CD4-positive, alpha-beta memory T cell (primary cell): Measurements from ENCODE around the gene VEPH1. TPM values are rescaled to one million over a fixed set of nuclear protein-coding genes. Genes with fewer than 3 reads are reported as not detected.
A peak's percentile ranks its signal among the peaks of the same experiment; 100 is the strongest.
"Not testable (repeated sequence)": the region's sequence is repeated elsewhere in the genome, so short reads cannot be mapped to it uniquely, and the experiment has no call there.

Experiments used
- CTCF ChIA-PET: fragments of 350-600 bp; sonication (Branson Sonifier 250); formaldehyde crosslinking; loops from one replicate; lab custom pipeline; 2021; ENCODE audit warnings: inconsistent platforms; ENCODE audit not compliant: partially characterized antibody; lab: Charles Lee
- POLR2A ChIA-PET: fragments of 350-600 bp; sonication (Branson Sonifier 250); formaldehyde crosslinking; loops from one replicate; lab custom pipeline; 2021; ENCODE audit not compliant: partially characterized antibody; lab: Charles Lee
- DNase-seq, 5 donors: peaks; one replicate each; pipeline versions ENCODE4 v3.0.0 to v3.0.0-alpha.2; 2020 to 2022; ENCODE audit warnings: mixed read lengths in 1 of 5
- H3K27ac ChIP-seq: one replicate; pipeline ENCODE4 v1.7.0; 2013; ENCODE audit warnings: low read depth, low read length
- H3K27me3 ChIP-seq: 2 replicates; pipeline ENCODE4 v1.7.0; 2013; ENCODE audit warnings: mild to moderate bottlenecking, low read length, moderate library complexity; ENCODE audit not compliant: insufficient read depth
- H3K36me3 ChIP-seq: 2 replicates; pipeline ENCODE4 v1.7.0; 2013; ENCODE audit warnings: mild to moderate bottlenecking, low read length, moderate library complexity; ENCODE audit not compliant: insufficient read depth
- H3K4me1 ChIP-seq: 2 replicates; pipeline ENCODE4 v1.7.0; 2013; ENCODE audit warnings: mild to moderate bottlenecking, low read length, moderate library complexity; ENCODE audit not compliant: insufficient read depth
- H3K4me3 ChIP-seq, 2 donors: one replicate each; pipeline ENCODE4 v1.7.0; 2013; ENCODE audit warnings: low read length in 2 of 2, mild to moderate bottlenecking in 1 of 2
- H3K9me3 ChIP-seq, 2 donors: one replicate each; pipeline ENCODE4 v1.7.0; 2013; ENCODE audit warnings: low read length in 2 of 2, control low read depth in 1 of 2; ENCODE audit not compliant: control insufficient read depth in 1 of 2
- H3K27ac Mint-ChIP-seq, 7 donors: one replicate each; pipeline ENCODE4 v1.8.0; 2020 to 2021; ENCODE audit warnings: mixed read lengths in 7 of 7, mild to moderate bottlenecking in 6 of 7, inconsistent platforms in 3 of 7, moderate library complexity in 3 of 7
- H3K27me3 Mint-ChIP-seq, 2 donors: one replicate each; pipeline ENCODE4 v1.8.0; 2020 to 2021; ENCODE audit warnings: mixed read lengths in 2 of 2
- H3K36me3 Mint-ChIP-seq, 2 donors: one replicate each; pipeline ENCODE4 v1.8.0; 2020 to 2021; ENCODE audit warnings: mixed read lengths in 2 of 2, inconsistent platforms in 1 of 2, mild to moderate bottlenecking in 1 of 2
- H3K4me1 Mint-ChIP-seq, 4 donors: one replicate each; pipeline ENCODE4 v1.8.0; 2020 to 2021; ENCODE audit warnings: mixed read lengths in 4 of 4, mild to moderate bottlenecking in 1 of 4
- H3K4me3 Mint-ChIP-seq, 8 donors: one replicate each; pipeline ENCODE4 v1.8.0; 2020 to 2021; ENCODE audit warnings: mixed read lengths in 8 of 8, mild to moderate bottlenecking in 7 of 8, moderate library complexity in 6 of 8, inconsistent platforms in 3 of 8
- H3K9me3 Mint-ChIP-seq, 8 donors: one replicate each; pipeline ENCODE4 v1.8.0; 2020 to 2021; ENCODE audit warnings: mixed read lengths in 8 of 8, mild to moderate bottlenecking in 5 of 8, inconsistent platforms in 3 of 8, moderate library complexity in 1 of 8
- intact Hi-C: fragments of 100-400 bp; cut with micrococcal nuclease; formaldehyde crosslinking; loops from one replicate; pipeline ENCODE4 v1.15.1; 2023
- polyA plus RNA-seq, 2 donors: library from polyadenylated mRNA; unstranded; fragments of 300-500 nt; fragmentation: Illumina TruSeq; gene quantifications; one replicate each; pipeline ENCODE4 v1.2.3, GENCODE V29; 2021
- total RNA-seq, 2 experiments: library from RNA; stranded (reverse); gene quantifications; one replicate each; pipeline ENCODE4 v1.2.3, GENCODE V29; 2021

VEPH1 gene
- total and polyA plus RNA-seq, 4 experiments from 2014 or later: not detected

GRCh38 chr3:157333551-157333991 lies 169.6 kb downstream of the VEPH1 start:
- CTCF ChIA-PET: no interaction called here
- no peak overlapping the region for H3K4me3 ChIP-seq
- H3K36me3 ChIP-seq: no peaks in the 10 kb centered on the region
- intact Hi-C loops: no loop called here
- POLR2A ChIA-PET: no interaction called here
- H3K4me1 Mint-ChIP-seq: peaks cover 0 to 4% (median 2%) of the 10 kb centered on the region in 4 donors
- H3K27me3 ChIP-seq: no peaks in the 10 kb centered on the region
- H3K4me1 ChIP-seq: no peaks in the 10 kb centered on the region
- no peak for DNase-seq
- no peaks in the 10 kb centered on the region for H3K9me3 Mint-ChIP-seq
- H3K27ac Mint-ChIP-seq: no peak overlapping the region
- no peaks in the 10 kb centered on the region for H3K9me3 ChIP-seq
- H3K27me3 Mint-ChIP-seq: no peaks in the 10 kb centered on the region
- H3K27ac ChIP-seq: no peak overlapping the region
- H3K4me3 Mint-ChIP-seq: no peak overlapping the region
- H3K36me3 Mint-ChIP-seq: no peaks in the 10 kb centered on the region

GRCh38 chr3:157330206-157330605 lies 173.0 kb downstream of the VEPH1 start:
- DNase-seq: no peak
- Histone ChIP-seq H3K36me3 (no peaks in the 10 kb centered on the region), H3K4me3 (no peak overlapping the region), H3K27ac (no peak overlapping the region), H3K9me3 (no peaks in the 10 kb centered on the region), H3K4me1 (no peaks in the 10 kb centered on the region), H3K27me3 (no peaks in the 10 kb centered on the region)
- ChIA-PET POLR2A (no interaction called here), CTCF (no interaction called here)
- intact Hi-C loops: no loop called here
- Mint-ChIP-seq H3K36me3 (no peaks in the 10 kb centered on the region), H3K4me3 (peak overlapping the region in 1 of 8 donors; percentile 50), H3K27me3 (no peaks in the 10 kb centered on the region), H3K27ac (no peak overlapping the region), H3K4me1 (peaks cover 0 to 4% (median 2%) of the 10 kb centered on the region in 4 donors), H3K9me3 (peaks cover 0 to 2% (median 0%) of the 10 kb centered on the region in 8 donors)

GRCh38 chr3:157329551-157329950 lies 173.7 kb downstream of the VEPH1 start:
- peaks cover 0 to 3% (median 0%) of the 10 kb centered on the region in 8 donors for H3K9me3 Mint-ChIP-seq
- H3K27ac Mint-ChIP-seq: no peak overlapping the region
- Histone ChIP-seq H3K27ac (no peak overlapping the region), H3K27me3 (no peaks in the 10 kb centered on the region), H3K36me3 (no peaks in the 10 kb centered on the region), H3K4me3 (no peak overlapping the region), H3K4me1 (no peaks in the 10 kb centered on the region), H3K9me3 (no peaks in the 10 kb centered on the region)
- no peaks in the 10 kb centered on the region for H3K36me3 Mint-ChIP-seq
- peak overlapping the region in 3 of 8 donors; percentile 15 to 50 (median 41) for H3K4me3 Mint-ChIP-seq
- POLR2A ChIA-PET: no interaction called here
- H3K4me1 Mint-ChIP-seq: peaks cover 0 to 4% (median 2%) of the 10 kb centered on the region in 4 donors
- intact Hi-C loops: no loop called here
- H3K27me3 Mint-ChIP-seq: no peaks in the 10 kb centered on the region
- CTCF ChIA-PET: no interaction called here
- DNase-seq: no peak

- peaks cover 0 to 3% (median 0%) of the 10 kb centered on the region in 8 donors for H3K9me3 Mint-ChIP-seq
- no peak overlapping the region for H3K4me3 Mint-ChIP-seq
Measured at GRCh38 chr3:157327837-157328236, 175.4 kb downstream of the VEPH1 start.

GRCh38 chr3:157327018-157327417 lies 176.2 kb downstream of the VEPH1 start:
- Histone ChIP-seq H3K36me3 (no peaks in the 10 kb centered on the region), H3K4me1 (no peaks in the 10 kb centered on the region), H3K9me3 (no peaks in the 10 kb centered on the region), H3K27ac (no peak overlapping the region), H3K4me3 (no peak overlapping the region), H3K27me3 (no peaks in the 10 kb centered on the region)
- DNase-seq: no peak
- peaks cover 0 to 4% (median 2%) of the 10 kb centered on the region in 4 donors for H3K4me1 Mint-ChIP-seq
- H3K27ac Mint-ChIP-seq: no peak overlapping the region
- peaks cover 0 to 3% (median 0%) of the 10 kb centered on the region in 8 donors for H3K9me3 Mint-ChIP-seq
- no peaks in the 10 kb centered on the region for H3K36me3 Mint-ChIP-seq
- ChIA-PET CTCF (no interaction called here), POLR2A (no interaction called here)
- intact Hi-C loops: no loop called here
- peaks cover 0 to under 1% of the 10 kb centered on the region in 2 donors for H3K27me3 Mint-ChIP-seq
- no peak overlapping the region for H3K4me3 Mint-ChIP-seq

More at GRCh38 chr3:157327837-157328236, 175.4 kb downstream of the VEPH1 start:
- Histone ChIP-seq H3K9me3 (no peaks in the 10 kb centered on the region), H3K4me1 (no peaks in the 10 kb centered on the region), H3K27me3 (no peaks in the 10 kb centered on the region), H3K27ac (no peak overlapping the region), H3K36me3 (no peaks in the 10 kb centered on the region), H3K4me3 (no peak overlapping the region)
- Mint-ChIP-seq H3K4me1 (peaks cover 0 to 4% (median 2%) of the 10 kb centered on the region in 4 donors), H3K27ac (no peak overlapping the region), H3K36me3 (no peaks in the 10 kb centered on the region), H3K27me3 (no peaks in the 10 kb centered on the region)
- no peak for DNase-seq
- POLR2A ChIA-PET: no interaction called here
- intact Hi-C loops: no loop called here
- CTCF ChIA-PET: no interaction called here

- CTCF ChIA-PET, H3K27me3 ChIP-seq, H3K9me3 Mint-ChIP-seq, H3K9me3 ChIP-seq, H3K27ac ChIP-seq, H3K36me3 ChIP-seq, POLR2A ChIA-PET, H3K27me3 Mint-ChIP-seq, intact Hi-C loops, H3K4me3 ChIP-seq, H3K4me1 ChIP-seq, H3K27ac Mint-ChIP-seq, H3K4me3 Mint-ChIP-seq, DNase-seq, H3K36me3 Mint-ChIP-seq, H3K4me1 Mint-ChIP-seq: not testable (repeated sequence)
Measured at GRCh38 chr3:157324869-157325268, 178.3 kb downstream of the VEPH1 start.

- Mint-ChIP-seq H3K27ac (no peak overlapping the region), H3K9me3 (peaks cover 0 to 3% (median 0%) of the 10 kb centered on the region in 8 donors), H3K36me3 (no peaks in the 10 kb centered on the region), H3K27me3 (peaks cover 0 to 2% of the 10 kb centered on the region in 2 donors), H3K4me3 (no peak overlapping the region), H3K4me1 (no peaks in the 10 kb centered on the region)
- DNase-seq: no peak
- Histone ChIP-seq H3K27ac (no peak overlapping the region), H3K4me3 (no peak overlapping the region), H3K36me3 (no peaks in the 10 kb centered on the region), H3K27me3 (no peaks in the 10 kb centered on the region), H3K9me3 (no peaks in the 10 kb centered on the region), H3K4me1 (no peaks in the 10 kb centered on the region)
- CTCF ChIA-PET: no interaction called here
- POLR2A ChIA-PET: no interaction called here
- intact Hi-C loops: no loop called here
Measured at GRCh38 chr3:157323360-157323759, 179.9 kb downstream of the VEPH1 start.

- peaks cover 0 to 2% of the 10 kb centered on the region in 2 donors for H3K27me3 Mint-ChIP-seq
- intact Hi-C loops: no loop called here
- H3K4me1 Mint-ChIP-seq: no peaks in the 10 kb centered on the region
- peaks cover 0 to 2% (median 0%) of the 10 kb centered on the region in 8 donors for H3K9me3 Mint-ChIP-seq
- Histone ChIP-seq H3K4me1 (no peaks in the 10 kb centered on the region), H3K4me3 (no peak overlapping the region), H3K27ac (no peak overlapping the region), H3K36me3 (no peaks in the 10 kb centered on the region), H3K9me3 (no peaks in the 10 kb centered on the region), H3K27me3 (no peaks in the 10 kb centered on the region)
- CTCF ChIA-PET: no interaction called here
- POLR2A ChIA-PET: no interaction called here
- DNase-seq: no peak
- H3K36me3 Mint-ChIP-seq: no peaks in the 10 kb centered on the region
- no peak overlapping the region for H3K27ac Mint-ChIP-seq
- no peak overlapping the region for H3K4me3 Mint-ChIP-seq
Measured at GRCh38 chr3:157319672-157320071, 183.5 kb downstream of the VEPH1 start.
